GM23338 (cell line): ENCODE results near the gene MCMBP. TPM values are rescaled to one million over a fixed set of nuclear protein-coding genes. Genes with fewer than 3 reads are reported as not detected.

Experiments used
- CREB1 ChIP-seq: fragments of 250-450 bp; sonication (Bioruptor Pico); IDR thresholded peaks from 2 replicates; pipeline ENCODE4 v1.5.0; 2020; ENCODE audit warnings: low read depth, mild to moderate bottlenecking, moderate library complexity
- EZH2phosphoT487 ChIP-seq: fragments of 200-600 bp; sonication (generic); IDR thresholded peaks from one replicate; pipeline ENCODE4 v1.8.1; 2018; ENCODE audit warnings: antibody characterized with exemption; ENCODE audit not compliant: unreplicated experiment
- JUNB ChIP-seq: IDR thresholded peaks from one replicate; pipeline ENCODE4 v1.6.1; 2016; ENCODE audit warnings: antibody characterized with exemption; ENCODE audit not compliant: unreplicated experiment
- NANOG ChIP-seq: IDR thresholded peaks from 2 replicates; pipeline ENCODE4 v1.6.1; 2016; ENCODE audit warnings: antibody characterized with exemption, borderline replicate concordance
- STAT1 ChIP-seq: IDR thresholded peaks from one replicate; pipeline ENCODE4 v1.6.1; 2016; ENCODE audit warnings: antibody characterized with exemption; ENCODE audit not compliant: unreplicated experiment
- ZNF114 ChIP-seq: fragments of 250-450 bp; sonication (Bioruptor Pico); IDR thresholded peaks from 2 replicates; pipeline ENCODE4 v1.5.0; 2020; ENCODE audit warnings: mild to moderate bottlenecking, moderate library complexity
- ZNF331 ChIP-seq: fragments of 250-450 bp; sonication (Bioruptor Pico); IDR thresholded peaks from 2 replicates; pipeline ENCODE4 v1.5.0; 2020; ENCODE audit warnings: low read depth, mild to moderate bottlenecking, moderate library complexity
- polyA plus RNA-seq: library from polyadenylated mRNA; unstranded; fragments of >200 nt; fragmentation: Nextera tagmentation; extraction: Ambion mirVana; gene quantifications from 2 replicates; pipeline ENCODE4 v1.2.1, GENCODE V29; 2016
- total RNA-seq: library from RNA; depleted of rRNA; stranded (reverse); fragments of >200 nt; shearing (Covaris generic); gene quantifications from 2 replicates; pipeline ENCODE4 v1.2.3, GENCODE V29; 2014
- TF ChIP-seq, protein P1 (sequence below): fragments of 250-450 bp; sonication (Bioruptor Pico); IDR thresholded peaks from 2 replicates; pipeline ENCODE4 v1.5.0; 2020; ENCODE audit warnings: mild to moderate bottlenecking, moderate library complexity
- TF ChIP-seq, protein P2 (sequence below), 2 experiments: fragments of 200-600 bp in 1 of 2; sonication (generic) in 1 of 2; conservative IDR thresholded peaks; 2 replicates each; pipeline versions ENCODE4 v1.5.1 to v1.6.1; 2016 to 2017; ENCODE audit warnings: antibody characterized with exemption in 2 of 2, low read depth in 2 of 2, mild to moderate bottlenecking in 2 of 2, moderate library complexity in 1 of 2

The MCMBP gene
- total and polyA plus RNA-seq, 2 experiments from 2014 or later: 30.9 to 76.6 TPM

DNA sequence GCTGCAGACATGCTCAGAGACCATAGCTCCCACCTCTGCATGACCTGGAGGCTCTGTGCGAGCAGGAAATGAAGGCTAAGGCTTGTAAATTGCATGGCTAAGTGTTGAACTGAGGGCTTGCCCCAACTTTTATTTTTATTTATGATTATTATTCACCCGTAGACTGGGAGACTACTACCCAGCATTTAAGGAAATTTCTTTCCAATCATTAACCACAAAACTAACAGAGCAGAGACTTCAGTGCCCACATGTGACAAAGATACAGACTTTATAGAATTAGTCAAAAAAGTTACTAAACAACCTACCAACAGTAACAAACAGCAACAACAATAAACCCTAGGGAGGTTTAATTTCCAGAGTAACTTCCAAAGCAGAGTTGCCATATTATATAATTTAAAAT is 39.7 kb downstream of the MCMBP start (continued):
- TF ChIP-seq, protein P1, sequence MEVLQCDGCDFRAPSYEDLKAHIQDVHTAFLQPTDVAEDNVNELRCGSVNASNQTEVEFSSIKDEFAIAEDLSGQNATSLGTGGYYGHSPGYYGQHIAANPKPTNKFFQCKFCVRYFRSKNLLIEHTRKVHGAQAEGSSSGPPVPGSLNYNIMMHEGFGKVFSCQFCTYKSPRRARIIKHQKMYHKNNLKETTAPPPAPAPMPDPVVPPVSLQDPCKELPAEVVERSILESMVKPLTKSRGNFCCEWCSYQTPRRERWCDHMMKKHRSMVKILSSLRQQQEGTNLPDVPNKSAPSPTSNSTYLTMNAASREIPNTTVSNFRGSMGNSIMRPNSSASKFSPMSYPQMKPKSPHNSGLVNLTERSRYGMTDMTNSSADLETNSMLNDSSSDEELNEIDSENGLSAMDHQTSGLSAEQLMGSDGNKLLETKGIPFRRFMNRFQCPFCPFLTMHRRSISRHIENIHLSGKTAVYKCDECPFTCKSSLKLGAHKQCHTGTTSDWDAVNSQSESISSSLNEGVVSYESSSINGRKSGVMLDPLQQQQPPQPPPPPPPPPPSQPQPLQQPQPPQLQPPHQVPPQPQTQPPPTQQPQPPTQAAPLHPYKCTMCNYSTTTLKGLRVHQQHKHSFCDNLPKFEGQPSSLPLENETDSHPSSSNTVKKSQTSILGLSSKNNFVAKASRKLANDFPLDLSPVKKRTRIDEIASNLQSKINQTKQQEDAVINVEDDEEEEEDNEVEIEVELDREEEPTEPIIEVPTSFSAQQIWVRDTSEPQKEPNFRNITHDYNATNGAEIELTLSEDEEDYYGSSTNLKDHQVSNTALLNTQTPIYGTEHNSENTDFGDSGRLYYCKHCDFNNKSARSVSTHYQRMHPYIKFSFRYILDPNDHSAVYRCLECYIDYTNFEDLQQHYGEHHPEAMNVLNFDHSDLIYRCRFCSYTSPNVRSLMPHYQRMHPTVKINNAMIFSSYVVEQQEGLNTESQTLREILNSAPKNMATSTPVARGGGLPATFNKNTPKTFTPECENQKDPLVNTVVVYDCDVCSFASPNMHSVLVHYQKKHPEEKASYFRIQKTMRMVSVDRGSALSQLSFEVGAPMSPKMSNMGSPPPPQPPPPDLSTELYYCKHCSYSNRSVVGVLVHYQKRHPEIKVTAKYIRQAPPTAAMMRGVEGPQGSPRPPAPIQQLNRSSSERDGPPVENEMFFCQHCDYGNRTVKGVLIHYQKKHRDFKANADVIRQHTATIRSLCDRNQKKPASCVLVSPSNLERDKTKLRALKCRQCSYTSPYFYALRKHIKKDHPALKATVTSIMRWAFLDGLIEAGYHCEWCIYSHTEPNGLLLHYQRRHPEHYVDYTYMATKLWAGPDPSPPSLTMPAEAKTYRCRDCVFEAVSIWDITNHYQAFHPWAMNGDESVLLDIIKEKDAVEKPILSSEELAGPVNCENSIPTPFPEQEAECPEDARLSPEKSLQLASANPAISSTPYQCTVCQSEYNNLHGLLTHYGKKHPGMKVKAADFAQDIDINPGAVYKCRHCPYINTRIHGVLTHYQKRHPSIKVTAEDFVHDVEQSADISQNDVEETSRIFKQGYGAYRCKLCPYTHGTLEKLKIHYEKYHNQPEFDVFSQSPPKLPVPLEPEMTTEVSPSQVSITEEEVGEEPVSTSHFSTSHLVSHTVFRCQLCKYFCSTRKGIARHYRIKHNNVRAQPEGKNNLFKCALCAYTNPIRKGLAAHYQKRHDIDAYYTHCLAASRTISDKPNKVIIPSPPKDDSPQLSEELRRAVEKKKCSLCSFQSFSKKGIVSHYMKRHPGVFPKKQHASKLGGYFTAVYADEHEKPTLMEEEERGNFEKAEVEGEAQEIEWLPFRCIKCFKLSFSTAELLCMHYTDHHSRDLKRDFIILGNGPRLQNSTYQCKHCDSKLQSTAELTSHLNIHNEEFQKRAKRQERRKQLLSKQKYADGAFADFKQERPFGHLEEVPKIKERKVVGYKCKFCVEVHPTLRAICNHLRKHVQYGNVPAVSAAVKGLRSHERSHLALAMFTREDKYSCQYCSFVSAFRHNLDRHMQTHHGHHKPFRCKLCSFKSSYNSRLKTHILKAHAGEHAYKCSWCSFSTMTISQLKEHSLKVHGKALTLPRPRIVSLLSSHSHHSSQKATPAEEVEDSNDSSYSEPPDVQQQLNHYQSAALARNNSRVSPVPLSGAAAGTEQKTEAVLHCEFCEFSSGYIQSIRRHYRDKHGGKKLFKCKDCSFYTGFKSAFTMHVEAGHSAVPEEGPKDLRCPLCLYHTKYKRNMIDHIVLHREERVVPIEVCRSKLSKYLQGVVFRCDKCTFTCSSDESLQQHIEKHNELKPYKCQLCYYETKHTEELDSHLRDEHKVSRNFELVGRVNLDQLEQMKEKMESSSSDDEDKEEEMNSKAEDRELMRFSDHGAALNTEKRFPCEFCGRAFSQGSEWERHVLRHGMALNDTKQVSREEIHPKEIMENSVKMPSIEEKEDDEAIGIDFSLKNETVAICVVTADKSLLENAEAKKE (CRISPR knock-in tag): no peak
- TF ChIP-seq EZH2phosphoT487: no peak
- no peak for TF ChIP-seq NANOG
- TF ChIP-seq, protein P2, sequence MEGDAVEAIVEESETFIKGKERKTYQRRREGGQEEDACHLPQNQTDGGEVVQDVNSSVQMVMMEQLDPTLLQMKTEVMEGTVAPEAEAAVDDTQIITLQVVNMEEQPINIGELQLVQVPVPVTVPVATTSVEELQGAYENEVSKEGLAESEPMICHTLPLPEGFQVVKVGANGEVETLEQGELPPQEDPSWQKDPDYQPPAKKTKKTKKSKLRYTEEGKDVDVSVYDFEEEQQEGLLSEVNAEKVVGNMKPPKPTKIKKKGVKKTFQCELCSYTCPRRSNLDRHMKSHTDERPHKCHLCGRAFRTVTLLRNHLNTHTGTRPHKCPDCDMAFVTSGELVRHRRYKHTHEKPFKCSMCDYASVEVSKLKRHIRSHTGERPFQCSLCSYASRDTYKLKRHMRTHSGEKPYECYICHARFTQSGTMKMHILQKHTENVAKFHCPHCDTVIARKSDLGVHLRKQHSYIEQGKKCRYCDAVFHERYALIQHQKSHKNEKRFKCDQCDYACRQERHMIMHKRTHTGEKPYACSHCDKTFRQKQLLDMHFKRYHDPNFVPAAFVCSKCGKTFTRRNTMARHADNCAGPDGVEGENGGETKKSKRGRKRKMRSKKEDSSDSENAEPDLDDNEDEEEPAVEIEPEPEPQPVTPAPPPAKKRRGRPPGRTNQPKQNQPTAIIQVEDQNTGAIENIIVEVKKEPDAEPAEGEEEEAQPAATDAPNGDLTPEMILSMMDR (conservative IDR thresholded peaks at IDR 0.05; ENCODE audit: low read depth in 2 of 2): no peak
- no peak for TF ChIP-seq STAT1
- TF ChIP-seq ZNF114 (CRISPR knock-in tag): no peak
- no peak for TF ChIP-seq ZNF331 (CRISPR knock-in tag)
- no peak for TF ChIP-seq JUNB
- TF ChIP-seq CREB1 (CRISPR knock-in tag): no peak
